PC-9 (cell line): ENCODE results near the gene CAMK2N1.

Source experiments
- EZH2 ChIP-seq: fragments of 200-600 bp; sonication (generic); IDR thresholded peaks from 2 replicates; pipeline ENCODE4 v1.8.0; 2017; ENCODE audit warnings: antibody characterized with exemption, low read depth
- TF ChIP-seq, protein P1 (sequence below): fragments of 200-600 bp; sonication (generic); conservative IDR thresholded peaks from 2 replicates; pipeline ENCODE4 v1.6.1; 2017; ENCODE audit warnings: mixed run types, antibody characterized with exemption, mild to moderate bottlenecking, moderate library complexity

DNA sequence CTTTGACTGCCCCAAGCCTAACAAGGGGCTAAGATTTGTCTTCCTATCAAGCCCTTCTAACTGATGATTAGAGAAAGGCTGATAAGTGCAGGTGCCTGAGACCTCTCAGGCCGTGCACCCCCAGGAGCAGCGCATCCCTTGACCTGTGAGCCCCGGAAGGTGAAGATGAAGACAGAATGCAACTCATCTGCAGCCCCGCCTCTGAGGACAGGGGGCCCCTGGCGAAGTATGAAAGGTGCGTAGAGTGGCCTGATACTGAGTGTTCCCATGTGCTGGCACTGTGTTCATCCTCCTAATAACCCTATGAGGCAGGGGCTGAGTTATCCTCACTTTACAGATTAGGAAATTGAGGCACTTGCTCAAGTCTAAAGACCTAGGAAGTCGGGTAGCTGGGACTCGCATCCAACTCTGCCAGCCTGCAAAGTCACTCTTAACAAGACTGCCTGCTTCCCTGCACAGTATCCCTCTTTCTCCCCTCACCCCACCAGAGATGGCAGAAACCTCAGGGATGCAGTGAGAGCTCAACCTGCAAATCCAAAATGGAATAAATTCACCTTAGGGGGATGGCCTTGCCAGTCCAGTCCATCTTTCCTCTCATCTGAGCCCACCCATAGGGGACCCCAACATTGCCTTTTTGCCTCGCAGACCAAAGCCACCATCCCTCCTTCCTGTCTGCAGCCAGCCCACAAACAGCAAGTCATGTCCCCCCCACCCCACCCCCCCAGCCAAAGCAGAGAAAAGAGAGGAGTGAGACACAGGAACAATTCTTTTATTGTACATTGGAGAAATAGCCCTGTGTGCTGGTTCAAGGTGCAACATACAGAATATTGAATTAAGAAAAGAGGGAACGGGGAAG lies 4.1 kb downstream of the CAMK2N1 start:
- TF ChIP-seq EZH2, result no peak
- TF ChIP-seq, protein P1, sequence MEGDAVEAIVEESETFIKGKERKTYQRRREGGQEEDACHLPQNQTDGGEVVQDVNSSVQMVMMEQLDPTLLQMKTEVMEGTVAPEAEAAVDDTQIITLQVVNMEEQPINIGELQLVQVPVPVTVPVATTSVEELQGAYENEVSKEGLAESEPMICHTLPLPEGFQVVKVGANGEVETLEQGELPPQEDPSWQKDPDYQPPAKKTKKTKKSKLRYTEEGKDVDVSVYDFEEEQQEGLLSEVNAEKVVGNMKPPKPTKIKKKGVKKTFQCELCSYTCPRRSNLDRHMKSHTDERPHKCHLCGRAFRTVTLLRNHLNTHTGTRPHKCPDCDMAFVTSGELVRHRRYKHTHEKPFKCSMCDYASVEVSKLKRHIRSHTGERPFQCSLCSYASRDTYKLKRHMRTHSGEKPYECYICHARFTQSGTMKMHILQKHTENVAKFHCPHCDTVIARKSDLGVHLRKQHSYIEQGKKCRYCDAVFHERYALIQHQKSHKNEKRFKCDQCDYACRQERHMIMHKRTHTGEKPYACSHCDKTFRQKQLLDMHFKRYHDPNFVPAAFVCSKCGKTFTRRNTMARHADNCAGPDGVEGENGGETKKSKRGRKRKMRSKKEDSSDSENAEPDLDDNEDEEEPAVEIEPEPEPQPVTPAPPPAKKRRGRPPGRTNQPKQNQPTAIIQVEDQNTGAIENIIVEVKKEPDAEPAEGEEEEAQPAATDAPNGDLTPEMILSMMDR, result no peak
